PC-3 (cell line): Measurements from ENCODE around the gene SCFD1. TPM values are rescaled to one million over a fixed set of nuclear protein-coding genes. Genes with fewer than 3 reads are reported as not detected.

Experiments
- ATAC-seq: fragments of 200-7000 bp; cut with Tn5 transposase; 2 replicates; pipeline ENCODE4 v1.9.1; 2020; ENCODE audit warnings: mild to moderate bottlenecking, moderate library complexity
- BruUV-seq: library from RNA; stranded (reverse); fragments of 400-500 nt; replicated peaks from 2 replicates; lab custom pipeline; 2021; lab: Mats Ljungman, UMichigan
- CTCF ChIA-PET: fragments of 300-600 bp; sonication (Branson Sonifier 250); formaldehyde crosslinking; loops from one replicate; lab custom pipeline; 2022; ENCODE audit warnings: antibody characterized with exemption; lab: Charles Lee
- POLR2A ChIA-PET: fragments of 300-600 bp; sonication (Branson Sonifier 250); formaldehyde crosslinking; loops from one replicate; lab custom pipeline; 2022; ENCODE audit warnings: antibody characterized with exemption; ENCODE audit not compliant: unreplicated experiment; lab: Charles Lee
- DNase-seq: peaks from one replicate; pipeline ENCODE4 v3.0.0-alpha.2; 2015
- H2AFZ ChIP-seq: fragments of 300-600 bp; sonication (generic); 2 replicates; pipeline ENCODE4 v1.6.0; 2016; ENCODE audit warnings: antibody characterized with exemption, low read length
- H3F3A ChIP-seq: fragments of 300-600 bp; sonication (generic); one replicate; pipeline ENCODE4 v1.6.0; 2017; ENCODE audit warnings: antibody characterized with exemption, low read length, control low read depth, mild to moderate bottlenecking; ENCODE audit not compliant: unreplicated experiment
- H3K27ac ChIP-seq: fragments of 300-600 bp; sonication (generic); 2 replicates; pipeline ENCODE4 v1.5.1; 2016; ENCODE audit warnings: mild to moderate bottlenecking, low read length
- H3K27me3 ChIP-seq: fragments of 300-600 bp; sonication (generic); 2 replicates; pipeline ENCODE4 v1.6.1; 2016; ENCODE audit warnings: low read length, mixed read lengths
- H3K36me3 ChIP-seq: fragments of 300-600 bp; sonication (generic); 2 replicates; pipeline ENCODE4 v1.6.1; 2016; ENCODE audit warnings: low read depth, mixed run types, low read length, mixed read lengths
- H3K4me1 ChIP-seq: fragments of 300-600 bp; sonication (generic); 2 replicates; pipeline ENCODE4 v1.5.1; 2016; ENCODE audit warnings: low read length; ENCODE audit not compliant: insufficient read depth
- H3K4me2 ChIP-seq: fragments of 300-600 bp; sonication (generic); 2 replicates; pipeline ENCODE4 v1.6.0; 2016; ENCODE audit warnings: low read length
- H3K4me3 ChIP-seq: fragments of 300-600 bp; sonication (generic); 2 replicates; pipeline ENCODE4 v1.5.1; 2016; ENCODE audit warnings: mild to moderate bottlenecking, low read length, mixed read lengths
- H3K79me2 ChIP-seq: fragments of 300-600 bp; sonication (generic); 2 replicates; pipeline ENCODE4 v1.6.1; 2017; ENCODE audit warnings: low read length, mixed read lengths
- H3K9ac ChIP-seq: fragments of 300-600 bp; sonication (generic); 2 replicates; pipeline ENCODE4 v1.6.0; 2016; ENCODE audit warnings: mild to moderate bottlenecking, low read length
- H3K9me2 ChIP-seq: fragments of 300-600 bp; sonication (generic); replicated peaks from 2 replicates; pipeline ENCODE4 v1.6.1; 2016; ENCODE audit warnings: mixed run types, low read length, mixed read lengths
- H3K9me3 ChIP-seq: fragments of 300-600 bp; sonication (generic); 2 replicates; pipeline ENCODE4 v1.6.1; 2016; ENCODE audit warnings: low read length, mixed read lengths
- H4K20me1 ChIP-seq: fragments of 300-600 bp; sonication (generic); 2 replicates; pipeline ENCODE4 v1.6.1; 2016; ENCODE audit warnings: low read length, mixed read lengths
- CTCF ChIP-seq: fragments of 300-600 bp; sonication (generic); conservative IDR thresholded peaks from 2 replicates; pipeline ENCODE4 v1.5.1; 2017; ENCODE audit warnings: antibody characterized with exemption, low read depth, mild to moderate bottlenecking, low read length
- EZH2 ChIP-seq: fragments of 300-600 bp; sonication (generic); IDR thresholded peaks from one replicate; pipeline ENCODE4 v1.6.1; 2017; ENCODE audit warnings: antibody characterized with exemption, mild to moderate bottlenecking, low read length; ENCODE audit not compliant: unreplicated experiment
- EZH2phosphoT487 ChIP-seq: fragments of 300-600 bp; sonication (generic); IDR thresholded peaks from 2 replicates; pipeline ENCODE4 v1.6.1; 2018; ENCODE audit warnings: mild to moderate bottlenecking, antibody characterized with exemption, low read length, borderline replicate concordance
- intact Hi-C: fragments of 100-400 bp; cut with micrococcal nuclease; formaldehyde crosslinking; loops from 2 replicates; pipeline ENCODE4 v1.9.0; 2023
- total RNA-seq: library from RNA; depleted of rRNA; stranded (reverse); fragments of >200 nt; gene quantifications from 2 replicates; pipeline ENCODE4 v1.2.3, GENCODE V29; 2014

Gene SCFD1
- total RNA-seq, 1 experiment from 2014 or later = 72.3 TPM

GRCh38 chr14:30737916-30738315 lies 115.8 kb downstream of the SCFD1 start:
- H3K9me2 ChIP-seq = no peaks in the 10 kb centered on the region

GRCh38 chr14:30738978-30739377 lies 116.9 kb downstream of the SCFD1 start:
- no peaks in the 10 kb centered on the region for H3F3A ChIP-seq
- H3K9ac ChIP-seq = no peak overlapping the region
- no peak for DNase-seq
- H3K27ac ChIP-seq = no peak overlapping the region
- H2AFZ ChIP-seq = no peak overlapping the region
- H3K4me3 ChIP-seq = no peak overlapping the region
- no peak for TF ChIP-seq EZH2
- TF ChIP-seq EZH2phosphoT487 = no peak
- no peak for TF ChIP-seq CTCF
- H4K20me1 ChIP-seq = no peaks in the 10 kb centered on the region
- POLR2A ChIA-PET = no interaction called here
- H3K4me1 ChIP-seq = no peaks in the 10 kb centered on the region
- H3K36me3 ChIP-seq = peaks cover 4% of the 10 kb centered on the region; the same call in 1 of the 2 replicates
- no peaks in the 10 kb centered on the region for H3K9me2 ChIP-seq
- H3K9me3 ChIP-seq = no peaks in the 10 kb centered on the region
- CTCF ChIA-PET = interaction anchor here (0.6 kb wide), 1 partner anchor 47 kb away, joined by 5 read pairs; no protein-coding TSS in a partner anchor
- ATAC-seq = peak; percentile 13; the same call in 1 of the 2 replicates
- BruUV-seq = no TSS peak
- H3K27me3 ChIP-seq = no peaks in the 10 kb centered on the region
- no peak overlapping the region for H3K4me2 ChIP-seq
- no peaks in the 10 kb centered on the region for H3K79me2 ChIP-seq
- intact Hi-C loops = no loop called here

More at GRCh38 chr14:30737916-30738315, 115.8 kb downstream of the SCFD1 start:
- no TSS peak for BruUV-seq
- TF ChIP-seq EZH2phosphoT487 = no peak
- no peak for TF ChIP-seq CTCF
- no peak for TF ChIP-seq EZH2
- Histone ChIP-seq H3K79me2 (no peaks in the 10 kb centered on the region), H3K27me3 (no peaks in the 10 kb centered on the region), H3K4me1 (no peaks in the 10 kb centered on the region), H3K36me3 (peaks cover 4% of the 10 kb centered on the region; the same call in 1 of the 2 replicates), H3K4me3 (no peak overlapping the region), H3K9me3 (no peaks in the 10 kb centered on the region), H3K4me2 (no peak overlapping the region), H2AFZ (no peak overlapping the region), H3K9ac (no peak overlapping the region), H3F3A (no peaks in the 10 kb centered on the region), H3K27ac (no peak overlapping the region), H4K20me1 (no peaks in the 10 kb centered on the region)
- ChIA-PET CTCF (no interaction called here), POLR2A (no interaction called here)
- intact Hi-C loops = no loop called here
- DNase-seq (no peak), ATAC-seq (no peak)

GRCh38 chr14:30748343-30748742 lies 126.2 kb downstream of the SCFD1 start:
- no peak overlapping the region for H3K4me2 ChIP-seq
- POLR2A ChIA-PET = no interaction called here
- H4K20me1 ChIP-seq = no peaks in the 10 kb centered on the region
- TF ChIP-seq EZH2 = no peak
- H3K4me1 ChIP-seq = no peaks in the 10 kb centered on the region
- no peaks in the 10 kb centered on the region for H3F3A ChIP-seq
- no peak overlapping the region for H3K9ac ChIP-seq
- no peaks in the 10 kb centered on the region for H3K79me2 ChIP-seq
- ATAC-seq (no peak), DNase-seq (no peak)
- CTCF ChIA-PET = no interaction called here
- H3K9me2 ChIP-seq = no peaks in the 10 kb centered on the region
- H3K36me3 ChIP-seq = no peaks in the 10 kb centered on the region
- intact Hi-C loops = no loop called here
- peaks cover 9% of the 10 kb centered on the region; the same call in 1 of the 2 replicates for H3K27me3 ChIP-seq
- no peak overlapping the region for H3K4me3 ChIP-seq
- no peak overlapping the region for H3K27ac ChIP-seq
- H3K9me3 ChIP-seq = no peaks in the 10 kb centered on the region
- no peak overlapping the region for H2AFZ ChIP-seq
- no TSS peak for BruUV-seq
